ENCODE measurements around the gene COL23A1. TPM values are rescaled to one million over a fixed set of nuclear protein-coding genes. Genes with fewer than 3 reads are reported as not detected.

COL23A1 gene
- total and polyA plus RNA-seq, 2 of the 13 experiments (the other 11 are each of a cell fraction or from before 2014, with no cell fraction given) = not detected

- WGBS (ENCODE audit: low lambda C conversion rate) = 89% methylated on average over 13 of the region's 19 CpGs
- Histone ChIP-seq H3K36me3 (replicated peaks in 1 of 2; ENCODE audit: control insufficient read depth in 1 of 2, insufficient read depth in 2 of 2, low read length in 2 of 2) (no peaks in the 10 kb centered on the region), H3K4me2 (ENCODE audit: low read depth, low read length) (no peak overlapping the region), H4K20me1 (ENCODE audit: insufficient read depth, low read length) (no peaks in the 10 kb centered on the region), H3K27me3 (ENCODE audit: control insufficient read depth in 1 of 2, insufficient read depth in 2 of 2, low read length in 2 of 2) (no peaks in the 10 kb centered on the region; a peak in 2 of 5 replicates), H3K79me2 (ENCODE audit: insufficient read depth, low read length) (no peaks in the 10 kb centered on the region), H3K9ac (ENCODE audit: insufficient read depth, low read depth, low read length) (no peak overlapping the region), H3K9me3 (ENCODE audit: low read length) (no peaks in the 10 kb centered on the region), H2AFZ (ENCODE audit: low read length) (no peak overlapping the region), H3K27ac (ENCODE audit: extremely low read length, insufficient read depth, low read length) (no peak overlapping the region), H3K4me1 (ENCODE audit: insufficient read depth, low read length) (peaks cover 33% of the 10 kb centered on the region), H3K4me3 (replicated peaks in 1 of 3; ENCODE audit: insufficient read depth in 1 of 3, low read depth in 2 of 3, low read length in 3 of 3) (no peak overlapping the region)
- intact Hi-C loops (cut with micrococcal nuclease; ENCODE audit: unreplicated experiment) (no loop called here), in situ Hi-C loops (cut with HindIII; ENCODE audit: extremely low pct_ligation_motif_present, low pct_unique_long_range_greater_than_20kb) (no loop called here)
- TF ChIP-seq, protein P1, sequence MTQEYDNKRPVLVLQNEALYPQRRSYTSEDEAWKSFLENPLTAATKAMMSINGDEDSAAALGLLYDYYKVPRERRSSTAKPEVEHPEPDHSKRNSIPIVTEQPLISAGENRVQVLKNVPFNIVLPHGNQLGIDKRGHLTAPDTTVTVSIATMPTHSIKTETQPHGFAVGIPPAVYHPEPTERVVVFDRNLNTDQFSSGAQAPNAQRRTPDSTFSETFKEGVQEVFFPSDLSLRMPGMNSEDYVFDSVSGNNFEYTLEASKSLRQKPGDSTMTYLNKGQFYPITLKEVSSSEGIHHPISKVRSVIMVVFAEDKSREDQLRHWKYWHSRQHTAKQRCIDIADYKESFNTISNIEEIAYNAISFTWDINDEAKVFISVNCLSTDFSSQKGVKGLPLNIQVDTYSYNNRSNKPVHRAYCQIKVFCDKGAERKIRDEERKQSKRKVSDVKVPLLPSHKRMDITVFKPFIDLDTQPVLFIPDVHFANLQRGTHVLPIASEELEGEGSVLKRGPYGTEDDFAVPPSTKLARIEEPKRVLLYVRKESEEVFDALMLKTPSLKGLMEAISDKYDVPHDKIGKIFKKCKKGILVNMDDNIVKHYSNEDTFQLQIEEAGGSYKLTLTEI (CRISPR knock-in tag; conservative IDR thresholded peaks at IDR 0.05) = no peak
- TF ChIP-seq JUN (CRISPR knock-in tag; IDR thresholded peaks at IDR 0.05) (no peak), ELF4 (CRISPR knock-in tag; IDR thresholded peaks at IDR 0.05; ENCODE audit: borderline replicate concordance) (no peak), ELF1 (CRISPR knock-in tag; IDR thresholded peaks at IDR 0.05) (no peak), NFE2L1 (CRISPR knock-in tag; IDR thresholded peaks at IDR 0.05; ENCODE audit: borderline replicate concordance) (no peak), ZNF546 (CRISPR knock-in tag; conservative IDR thresholded peaks at IDR 0.05) (no peak), SMARCE1 (IDR thresholded peaks at IDR 0.05; ENCODE audit: borderline replicate concordance) (no peak), FOXK1 (CRISPR knock-in tag; IDR thresholded peaks at IDR 0.05; ENCODE audit: borderline replicate concordance, low read depth) (no peak), NR1H2 (CRISPR knock-in tag; IDR thresholded peaks at IDR 0.05; ENCODE audit: borderline replicate concordance, low read depth) (no peak), SNAPC4 (CRISPR knock-in tag; IDR thresholded peaks at IDR 0.05) (no peak)
- TF ChIP-seq, protein P2, sequence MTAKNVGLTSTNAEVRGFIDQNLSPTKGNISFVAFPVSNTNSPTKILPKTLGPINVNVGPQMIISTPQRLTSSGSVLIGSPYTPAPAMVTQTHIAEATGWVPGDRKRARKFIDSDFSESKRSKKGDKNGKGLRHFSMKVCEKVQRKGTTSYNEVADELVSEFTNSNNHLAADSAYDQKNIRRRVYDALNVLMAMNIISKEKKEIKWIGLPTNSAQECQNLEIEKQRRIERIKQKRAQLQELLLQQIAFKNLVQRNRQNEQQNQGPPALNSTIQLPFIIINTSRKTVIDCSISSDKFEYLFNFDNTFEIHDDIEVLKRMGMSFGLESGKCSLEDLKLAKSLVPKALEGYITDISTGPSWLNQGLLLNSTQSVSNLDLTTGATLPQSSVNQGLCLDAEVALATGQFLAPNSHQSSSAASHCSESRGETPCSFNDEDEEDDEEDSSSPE (CRISPR knock-in tag; IDR thresholded peaks at IDR 0.05) = no peak
- ATAC-seq (no peak; the same call in 2 of the 3 replicates), DNase-seq (ENCODE audit: low spot score) (no peak), FAIRE-seq (no peak)
- POLR2A ChIA-PET = no interaction called here
- CTCF ChIA-PET (ENCODE audit: low intra/inter-chr PET ratio, low total read pairs) = no interaction called here
- no TSS peak for BruUV-seq (replicated peaks)
These were observed 349.9 kb downstream of the COL23A1 start for GRCh38 chr5:178240341-178240741.
